ENCODE measurements around the gene ZDHHC20. TPM values are rescaled to one million over a fixed set of nuclear protein-coding genes. Genes with fewer than 3 reads are reported as not detected.

ZDHHC20 gene
- total and polyA plus RNA-seq, 2 of the 13 experiments (the other 11 are each of a cell fraction or from before 2014, with no cell fraction given), result 19.9 to 59.9 TPM

DNA sequence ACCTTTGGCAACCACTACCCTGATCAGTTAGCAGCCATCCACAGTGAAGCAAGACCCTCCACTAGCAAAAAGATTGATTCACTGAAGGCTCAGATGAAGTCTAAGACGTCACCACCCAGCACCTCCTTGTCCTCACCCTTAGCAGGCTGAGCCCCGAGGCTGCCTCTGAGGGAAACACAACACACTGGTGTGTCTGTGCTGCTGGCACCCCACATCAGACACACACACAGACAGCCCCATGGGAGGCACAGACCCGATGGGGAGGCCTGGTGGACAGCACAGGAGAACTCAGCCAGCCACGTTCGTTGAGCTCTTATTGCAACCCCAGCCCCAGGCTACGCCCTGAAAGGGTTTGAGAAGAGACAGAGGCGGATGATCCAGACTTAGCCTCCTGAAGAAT is 94.7 kb downstream of the ZDHHC20 start (continued):
- TF ChIP-seq KDM1A (CRISPR knock-in tag; IDR thresholded peaks at IDR 0.05) (no peak), GPBP1L1 (CRISPR knock-in tag; IDR thresholded peaks at IDR 0.05) (no peak)

DNA sequence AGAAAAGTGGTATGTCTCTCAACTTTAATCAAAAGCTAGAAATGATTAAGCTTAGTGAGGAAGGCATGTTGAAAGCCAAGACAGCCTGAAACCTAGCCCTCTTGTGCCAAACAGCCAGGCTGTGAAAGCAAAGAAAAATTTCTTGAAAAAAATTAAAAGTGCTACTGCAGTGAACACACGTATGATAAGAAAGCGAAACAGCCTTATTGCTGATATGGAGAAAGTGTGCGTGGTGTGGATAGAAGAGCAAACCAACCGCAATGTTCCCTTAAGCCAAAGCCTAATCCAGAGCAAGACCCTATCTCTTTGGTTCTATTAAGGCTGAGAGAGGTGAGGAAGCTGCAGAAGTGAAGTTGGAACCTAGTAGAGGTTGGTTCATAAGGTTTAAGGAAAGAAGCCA is 96.4 kb downstream of the ZDHHC20 start:
- intact Hi-C loops (cut with micrococcal nuclease; ENCODE audit: unreplicated experiment), result no loop called here
- Histone ChIP-seq H3K9ac (ENCODE audit: insufficient read depth, low read depth, low read length) (no peak overlapping the region), H3K4me1 (ENCODE audit: insufficient read depth, low read length) (no peaks in the 10 kb centered on the region), H3K36me3 (replicated peaks in 1 of 2; ENCODE audit: control insufficient read depth in 1 of 2, insufficient read depth in 2 of 2, low read length in 2 of 2) (no peaks in the 10 kb centered on the region), H3K79me2 (ENCODE audit: insufficient read depth, low read length) (no peaks in the 10 kb centered on the region), H3K4me2 (ENCODE audit: low read depth, low read length) (no peak overlapping the region), H2AFZ (ENCODE audit: low read length) (no peak overlapping the region), H3K27me3 (ENCODE audit: control insufficient read depth in 1 of 2, insufficient read depth in 2 of 2, low read length in 2 of 2) (peaks cover 0 to 11% of the 10 kb centered on the region in 2 experiments; a peak in 2 of 5 replicates), H3K4me3 (replicated peaks in 1 of 3; ENCODE audit: insufficient read depth in 1 of 3, low read depth in 2 of 3, low read length in 3 of 3) (no peak overlapping the region), H4K20me1 (ENCODE audit: insufficient read depth, low read length) (no peaks in the 10 kb centered on the region), H3K27ac (ENCODE audit: extremely low read length, insufficient read depth, low read length) (no peak overlapping the region), H3K9me3 (ENCODE audit: low read length) (no peaks in the 10 kb centered on the region)
- no TSS peak for BruUV-seq (replicated peaks)
- FAIRE-seq, result no peak
- WGBS (ENCODE audit: low lambda C conversion rate), result 83% methylated on average over 4 of the region's 4 CpGs
- CTCF ChIA-PET (ENCODE audit: low intra/inter-chr PET ratio, low total read pairs), result no interaction called here
- ATAC-seq, result no peak
- POLR2A ChIA-PET, result no interaction called here
- no peak for TF ChIP-seq KDM1A (CRISPR knock-in tag; IDR thresholded peaks at IDR 0.05)
- no peak for TF ChIP-seq TARDBP (CRISPR knock-in tag; IDR thresholded peaks at IDR 0.05)
- no peak for TF ChIP-seq KLF13 (CRISPR knock-in tag; IDR thresholded peaks at IDR 0.05)
- no peak for TF ChIP-seq NFKBIZ (CRISPR knock-in tag; IDR thresholded peaks at IDR 0.05)
- no peak for TF ChIP-seq FOXK2 (IDR thresholded peaks at IDR 0.05)
- no peak for DNase-seq (ENCODE audit: low spot score)
- in situ Hi-C loops (cut with HindIII; ENCODE audit: extremely low pct_ligation_motif_present, low pct_unique_long_range_greater_than_20kb), result no loop called here

DNA sequence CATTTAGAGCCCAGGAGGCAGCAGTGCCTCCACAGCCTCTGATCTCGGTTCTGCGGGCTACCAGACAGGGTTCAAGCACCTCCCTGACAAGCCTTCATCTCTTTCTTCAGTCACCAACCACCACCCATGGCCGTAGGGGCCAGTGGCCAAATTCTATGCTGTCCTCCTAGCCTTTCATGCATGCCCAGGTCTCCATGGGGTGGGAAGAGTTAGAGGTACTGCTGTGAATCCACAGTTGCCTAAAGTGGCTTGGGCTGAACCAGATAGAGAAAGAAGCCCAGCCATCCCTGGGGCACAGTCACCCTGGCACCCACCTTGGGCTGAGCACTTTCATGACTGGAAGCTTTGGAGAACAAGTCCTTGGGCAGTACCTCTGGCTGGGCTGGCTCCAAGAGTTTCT is 97.4 kb downstream of the ZDHHC20 start:
- intact Hi-C loops (cut with micrococcal nuclease; ENCODE audit: unreplicated experiment), result no loop called here
- no peak overlapping the region for H3K27ac ChIP-seq (ENCODE audit: extremely low read length, insufficient read depth, low read length)
- peaks cover 0 to 11% of the 10 kb centered on the region in 2 experiments; a peak in 2 of 5 replicates for H3K27me3 ChIP-seq (ENCODE audit: control insufficient read depth in 1 of 2, insufficient read depth in 2 of 2, low read length in 2 of 2)
- H3K4me3 ChIP-seq (replicated peaks in 1 of 3; ENCODE audit: insufficient read depth in 1 of 3, low read depth in 2 of 3, low read length in 3 of 3), result no peak overlapping the region
- in situ Hi-C loops (cut with HindIII; ENCODE audit: extremely low pct_ligation_motif_present, low pct_unique_long_range_greater_than_20kb), result no loop called here
- H3K36me3 ChIP-seq (replicated peaks in 1 of 2; ENCODE audit: control insufficient read depth in 1 of 2, insufficient read depth in 2 of 2, low read length in 2 of 2), result no peaks in the 10 kb centered on the region
- no TSS peak for BruUV-seq (replicated peaks)
- H3K4me1 ChIP-seq (ENCODE audit: insufficient read depth, low read length), result no peaks in the 10 kb centered on the region
- no peaks in the 10 kb centered on the region for H3K9me3 ChIP-seq (ENCODE audit: low read length)
- ChIA-PET POLR2A (no interaction called here), CTCF (ENCODE audit: low intra/inter-chr PET ratio, low total read pairs) (no interaction called here)
- 29% methylated on average over 3 of the region's 3 CpGs for WGBS (ENCODE audit: low lambda C conversion rate)
- ATAC-seq (no peak), FAIRE-seq (no peak), DNase-seq (ENCODE audit: low spot score) (no peak)
- no peaks in the 10 kb centered on the region for H4K20me1 ChIP-seq (ENCODE audit: insufficient read depth, low read length)
- H3K9ac ChIP-seq (ENCODE audit: insufficient read depth, low read depth, low read length), result no peak overlapping the region
- H2AFZ ChIP-seq (ENCODE audit: low read length), result no peak overlapping the region
- H3K79me2 ChIP-seq (ENCODE audit: insufficient read depth, low read length), result no peaks in the 10 kb centered on the region
- H3K4me2 ChIP-seq (ENCODE audit: low read depth, low read length), result no peak overlapping the region
- TF ChIP-seq, protein P1, sequence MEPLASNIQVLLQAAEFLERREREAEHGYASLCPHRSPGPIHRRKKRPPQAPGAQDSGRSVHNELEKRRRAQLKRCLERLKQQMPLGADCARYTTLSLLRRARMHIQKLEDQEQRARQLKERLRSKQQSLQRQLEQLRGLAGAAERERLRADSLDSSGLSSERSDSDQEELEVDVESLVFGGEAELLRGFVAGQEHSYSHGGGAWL (CRISPR knock-in tag; IDR thresholded peaks at IDR 0.05), result no peak
- TF ChIP-seq SOX13 (IDR thresholded peaks at IDR 0.05) (no peak), SOX13 (CRISPR knock-in tag; conservative IDR thresholded peaks at IDR 0.05 in 1 of 2, IDR thresholded peaks at IDR 0.05 in 1 of 2) (no peak), SMARCE1 (IDR thresholded peaks at IDR 0.05; ENCODE audit: borderline replicate concordance) (no peak), KDM3A (CRISPR knock-in tag; IDR thresholded peaks at IDR 0.05; ENCODE audit: low read depth) (no peak), ZNF614 (CRISPR knock-in tag; IDR thresholded peaks at IDR 0.05; ENCODE audit: borderline replicate concordance) (no peak), ZNF256 (CRISPR knock-in tag; conservative IDR thresholded peaks at IDR 0.05) (no peak), GATAD2A (CRISPR knock-in tag; IDR thresholded peaks at IDR 0.05) (no peak), ZNF232 (CRISPR knock-in tag; IDR thresholded peaks at IDR 0.05; ENCODE audit: borderline replicate concordance) (no peak), RFXANK (CRISPR knock-in tag; IDR thresholded peaks at IDR 0.05) (no peak)
- TF ChIP-seq, protein P2, sequence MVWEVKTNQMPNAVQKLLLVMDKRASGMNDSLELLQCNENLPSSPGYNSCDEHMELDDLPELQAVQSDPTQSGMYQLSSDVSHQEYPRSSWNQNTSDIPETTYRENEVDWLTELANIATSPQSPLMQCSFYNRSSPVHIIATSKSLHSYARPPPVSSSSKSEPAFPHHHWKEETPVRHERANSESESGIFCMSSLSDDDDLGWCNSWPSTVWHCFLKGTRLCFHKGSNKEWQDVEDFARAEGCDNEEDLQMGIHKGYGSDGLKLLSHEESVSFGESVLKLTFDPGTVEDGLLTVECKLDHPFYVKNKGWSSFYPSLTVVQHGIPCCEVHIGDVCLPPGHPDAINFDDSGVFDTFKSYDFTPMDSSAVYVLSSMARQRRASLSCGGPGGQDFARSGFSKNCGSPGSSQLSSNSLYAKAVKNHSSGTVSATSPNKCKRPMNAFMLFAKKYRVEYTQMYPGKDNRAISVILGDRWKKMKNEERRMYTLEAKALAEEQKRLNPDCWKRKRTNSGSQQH (CRISPR knock-in tag; IDR thresholded peaks at IDR 0.05; ENCODE audit: low read depth), result no peak
